Mesothelial cell of epicardium (in vitro differentiated cells): ENCODE measurements around the gene BCAS1. TPM values are rescaled to one million over a fixed set of nuclear protein-coding genes. Genes with fewer than 3 reads are reported as not detected.
A peak's percentile ranks its signal among the peaks of the same experiment; 100 is the strongest.

Experiments used
- DNase-seq, 2 experiments: peaks; one replicate each; pipeline ENCODE4 v3.0.0; 2021; ENCODE audit warnings: low spot score in 2 of 2; ENCODE audit not compliant: unreplicated experiment in 2 of 2
- H3K27ac Mint-ChIP-seq: 2 replicates; pipeline ENCODE4 v1.8.0; 2021; ENCODE audit warnings: mixed read lengths
- H3K27me3 Mint-ChIP-seq: 2 replicates; pipeline ENCODE4 v1.8.0; 2021; ENCODE audit warnings: low read depth, mixed read lengths
- H3K36me3 Mint-ChIP-seq: 2 replicates; pipeline ENCODE4 v1.8.0; 2021; ENCODE audit warnings: mixed read lengths
- H3K4me1 Mint-ChIP-seq: 2 replicates; pipeline ENCODE4 v1.8.0; 2021; ENCODE audit warnings: mixed read lengths
- H3K4me3 Mint-ChIP-seq: 2 replicates; pipeline ENCODE4 v1.8.0; 2021; ENCODE audit warnings: mild to moderate bottlenecking, moderate library complexity, mixed read lengths
- H3K9me3 Mint-ChIP-seq: 2 replicates; pipeline ENCODE4 v1.8.0; 2021; ENCODE audit warnings: mixed read lengths
- total RNA-seq: library from RNA; stranded (reverse); gene quantifications from 3 replicates; pipeline ENCODE4 v1.2.1, GENCODE V29; 2021
- TF ChIP-seq, protein P1 (sequence below): fragments of 200-600 bp; sonication (generic); IDR thresholded peaks from one replicate; pipeline ENCODE4 v1.5.0; 2021; ENCODE audit warnings: antibody characterized with exemption; ENCODE audit not compliant: unreplicated experiment

Gene BCAS1
- total RNA-seq, 1 donor from 2014 or later: 0.20 TPM

DNA sequence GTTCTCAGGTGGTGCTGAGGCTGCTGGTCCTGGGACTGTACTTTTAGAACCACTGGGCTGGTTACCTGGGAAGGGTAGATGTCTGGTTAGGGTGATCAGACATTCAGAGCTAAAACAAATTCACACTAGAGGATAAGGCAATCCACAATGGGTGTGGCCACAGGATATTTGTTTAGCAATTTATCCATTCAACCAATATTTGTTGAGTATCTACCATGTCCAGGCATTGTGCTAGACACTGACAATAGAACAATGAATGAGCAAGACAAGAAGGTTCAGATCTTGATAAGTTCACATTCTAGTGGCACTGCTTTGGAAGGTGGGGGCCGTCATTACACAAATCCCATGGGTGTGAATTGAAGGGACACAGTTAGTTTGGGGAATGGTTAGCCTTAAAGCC is 131.7 kb downstream of the BCAS1 start:
- Mint-ChIP-seq H3K4me1 (peaks cover 53% of the 10 kb centered on the region), H3K9me3 (no peaks in the 10 kb centered on the region), H3K27ac (no peak overlapping the region), H3K27me3 (no peaks in the 10 kb centered on the region), H3K4me3 (no peak overlapping the region), H3K36me3 (no peaks in the 10 kb centered on the region)
- TF ChIP-seq, protein P1, sequence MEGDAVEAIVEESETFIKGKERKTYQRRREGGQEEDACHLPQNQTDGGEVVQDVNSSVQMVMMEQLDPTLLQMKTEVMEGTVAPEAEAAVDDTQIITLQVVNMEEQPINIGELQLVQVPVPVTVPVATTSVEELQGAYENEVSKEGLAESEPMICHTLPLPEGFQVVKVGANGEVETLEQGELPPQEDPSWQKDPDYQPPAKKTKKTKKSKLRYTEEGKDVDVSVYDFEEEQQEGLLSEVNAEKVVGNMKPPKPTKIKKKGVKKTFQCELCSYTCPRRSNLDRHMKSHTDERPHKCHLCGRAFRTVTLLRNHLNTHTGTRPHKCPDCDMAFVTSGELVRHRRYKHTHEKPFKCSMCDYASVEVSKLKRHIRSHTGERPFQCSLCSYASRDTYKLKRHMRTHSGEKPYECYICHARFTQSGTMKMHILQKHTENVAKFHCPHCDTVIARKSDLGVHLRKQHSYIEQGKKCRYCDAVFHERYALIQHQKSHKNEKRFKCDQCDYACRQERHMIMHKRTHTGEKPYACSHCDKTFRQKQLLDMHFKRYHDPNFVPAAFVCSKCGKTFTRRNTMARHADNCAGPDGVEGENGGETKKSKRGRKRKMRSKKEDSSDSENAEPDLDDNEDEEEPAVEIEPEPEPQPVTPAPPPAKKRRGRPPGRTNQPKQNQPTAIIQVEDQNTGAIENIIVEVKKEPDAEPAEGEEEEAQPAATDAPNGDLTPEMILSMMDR: no peak
- DNase-seq: no peak

DNA sequence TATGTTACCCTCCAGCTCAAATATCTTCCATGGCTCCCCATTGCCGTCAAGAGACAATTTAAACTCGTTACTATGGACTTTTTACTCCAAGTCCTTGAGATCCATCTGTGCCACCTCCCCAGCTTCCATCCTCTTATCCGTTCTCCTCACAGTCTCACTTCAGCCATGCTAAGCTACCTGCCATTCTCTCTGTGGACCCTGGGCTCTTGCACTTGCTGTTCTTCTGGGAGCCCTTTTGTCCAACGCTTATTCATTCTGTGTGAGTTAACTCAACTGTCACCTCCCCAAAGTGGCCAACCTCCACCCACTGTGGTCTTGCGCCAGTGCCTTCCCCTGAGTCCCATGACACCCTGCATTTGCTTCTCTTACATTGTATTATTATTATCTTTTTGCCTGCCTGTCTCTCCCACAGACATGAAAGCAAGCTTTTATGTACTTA is 132.4 kb downstream of the BCAS1 start:
- Mint-ChIP-seq H3K4me1 (peaks cover 48% of the 10 kb centered on the region), H3K27me3 (no peaks in the 10 kb centered on the region), H3K9me3 (no peaks in the 10 kb centered on the region), H3K36me3 (no peaks in the 10 kb centered on the region), H3K4me3 (no peak overlapping the region), H3K27ac (no peak overlapping the region)
- no peak for DNase-seq
- TF ChIP-seq, protein P1: no peak

- H3K4me1 Mint-ChIP-seq: peaks cover 46% of the 10 kb centered on the region
These were observed 133.1 kb downstream of the BCAS1 start for GRCh38 chr20:53937339-53937741.

DNA sequence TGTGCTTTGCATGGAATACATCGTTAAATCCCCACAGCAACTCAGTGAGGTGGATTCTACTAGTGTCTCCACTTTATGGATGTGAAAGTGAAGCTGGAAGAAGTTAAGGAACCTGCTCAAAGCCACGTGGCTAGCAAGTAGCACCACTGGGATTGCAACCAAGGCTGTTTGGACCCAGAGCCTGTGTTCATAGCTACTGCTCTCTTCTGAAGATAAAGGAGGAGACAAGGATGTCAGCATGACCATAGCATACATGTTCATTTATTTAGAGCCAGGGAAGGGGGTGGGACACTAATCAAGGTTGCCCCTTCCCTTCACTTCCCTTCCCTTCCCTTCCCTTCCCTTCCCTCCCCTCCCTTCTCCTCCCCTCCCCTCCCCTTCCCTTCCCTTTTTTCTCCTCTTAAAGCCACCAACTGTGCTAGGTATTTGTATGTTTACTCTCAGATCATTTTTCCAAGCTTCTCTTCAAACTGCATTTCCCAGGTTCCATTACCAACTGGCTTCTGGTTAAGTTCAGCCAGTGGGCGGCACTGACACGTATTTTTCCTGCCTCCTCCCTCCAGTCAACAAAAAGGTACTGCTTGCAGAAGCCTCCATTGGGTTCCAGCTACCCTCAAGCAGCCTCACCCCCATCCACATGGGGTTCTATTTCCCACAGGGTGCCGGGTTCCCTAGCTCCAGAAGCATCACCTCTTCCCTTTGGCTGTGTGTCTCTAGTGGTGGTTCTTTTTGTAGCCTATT is 134.9 kb downstream of the BCAS1 start:
- Mint-ChIP-seq H3K27ac (peak overlapping the region; percentile 90), H3K36me3 (no peaks in the 10 kb centered on the region), H3K27me3 (no peaks in the 10 kb centered on the region), H3K9me3 (no peaks in the 10 kb centered on the region), H3K4me3 (no peak overlapping the region), H3K4me1 (peaks cover 28% of the 10 kb centered on the region)
- DNase-seq: no peak
- TF ChIP-seq, protein P1: no peak

More at GRCh38 chr20:53937339-53937741, 133.1 kb downstream of the BCAS1 start:
- no peaks in the 10 kb centered on the region for H3K9me3 Mint-ChIP-seq
- no peak overlapping the region for H3K4me3 Mint-ChIP-seq
- no peak for DNase-seq
- no peak overlapping the region for H3K27ac Mint-ChIP-seq
- H3K36me3 Mint-ChIP-seq: no peaks in the 10 kb centered on the region
- TF ChIP-seq, protein P1: no peak
- no peaks in the 10 kb centered on the region for H3K27me3 Mint-ChIP-seq

GRCh38 chr20:53934421-53935343 is 135.7 kb downstream of the BCAS1 start:
- Mint-ChIP-seq H3K36me3 (no peaks in the 10 kb centered on the region), H3K9me3 (no peaks in the 10 kb centered on the region), H3K27me3 (no peaks in the 10 kb centered on the region), H3K4me1 (peaks cover 20% of the 10 kb centered on the region), H3K27ac (peak overlapping the region; percentile 90), H3K4me3 (no peak overlapping the region)
- TF ChIP-seq, protein P1: no peak
- DNase-seq: no peak
